ENCODE data around the gene AGBL5.

AGBL5 gene

DNA sequence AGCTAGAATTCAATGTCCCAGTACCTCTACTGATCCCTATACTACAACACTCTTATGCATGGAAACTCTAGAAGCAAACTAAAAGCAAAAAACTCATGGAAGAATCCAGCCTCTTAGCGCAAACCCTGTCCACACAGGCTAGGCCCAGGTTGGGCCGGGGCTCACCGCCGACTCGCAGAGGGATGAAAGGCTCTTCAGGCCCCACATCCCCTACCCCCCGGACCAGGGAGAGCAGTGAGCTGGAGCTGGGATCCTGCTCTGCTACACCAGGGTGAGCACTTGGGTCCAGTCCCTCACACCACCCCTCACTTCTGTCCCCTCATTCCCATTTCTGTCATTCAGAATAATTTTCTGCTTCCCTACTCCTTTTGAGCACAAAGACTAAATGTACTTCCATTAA, 18.0 kb downstream of the AGBL5 start:
- TF ChIP-seq FOXP2 (optimal IDR thresholded peaks at IDR 0.05; ENCODE audit: control extremely low read depth, extremely low read length, insufficient read depth), result no peak
- no peak for TF ChIP-seq POLR2AphosphoS5 (IDR thresholded peaks at IDR 0.05; ENCODE audit: borderline replicate concordance, low read depth, low read length)
- TF ChIP-seq EZH2 (IDR thresholded peaks at IDR 0.05), result no peak
- Histone ChIP-seq H3K9me3 (ENCODE audit: low read depth, low read length) (no peaks in the 10 kb centered on the region; the same call in 1 of the 2 replicates), H3K9ac (ENCODE audit: insufficient read length) (no peak overlapping the region), H3K4me3 (no peak overlapping the region), H3K36me3 (ENCODE audit: insufficient read depth, low read length) (peaks cover 28% of the 10 kb centered on the region), H3K27ac (no peak overlapping the region)
- no peak for DNase-seq (ENCODE audit: low read depth, low spot score)

DNA sequence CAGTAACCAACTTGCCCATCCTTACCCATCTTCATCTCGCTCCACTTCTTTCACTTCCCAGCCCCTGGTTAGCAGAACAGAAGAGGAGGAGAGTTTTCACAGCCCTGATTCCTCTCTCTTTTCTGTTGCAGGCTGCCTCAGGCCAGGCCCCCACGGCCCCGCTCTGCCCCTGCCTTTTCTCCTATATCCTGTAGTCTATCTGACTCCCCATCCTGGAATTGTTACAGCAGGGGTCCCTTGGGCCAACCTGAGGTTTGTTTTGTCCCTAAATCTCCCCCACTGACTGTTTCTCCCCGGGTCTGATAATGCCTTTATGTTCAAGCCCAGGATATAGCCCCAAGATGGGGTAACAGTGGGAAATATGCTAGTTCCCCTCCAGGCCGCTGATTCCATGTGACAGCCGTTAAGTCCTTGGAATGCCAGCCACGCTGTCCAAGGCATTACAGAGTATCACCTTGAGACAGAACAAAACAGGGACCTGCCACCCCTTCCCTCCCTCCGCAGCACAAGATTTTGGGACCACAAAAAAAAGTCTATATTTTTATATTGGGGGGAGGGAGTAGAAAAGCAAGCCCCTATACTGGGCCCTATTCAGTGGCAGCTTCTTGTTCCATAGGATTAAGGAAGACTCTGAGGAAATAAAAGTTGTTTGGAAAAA, 18.6 kb downstream of the AGBL5 start:
- peak overlapping the region; percentile 99 for H3K4me3 ChIP-seq
- peak overlapping the region; percentile 96 for H3K9ac ChIP-seq (ENCODE audit: insufficient read length)
- TF ChIP-seq POLR2AphosphoS5 (IDR thresholded peaks at IDR 0.05; ENCODE audit: borderline replicate concordance, low read depth, low read length) (no peak), FOXP2 (optimal IDR thresholded peaks at IDR 0.05; ENCODE audit: control extremely low read depth, extremely low read length, insufficient read depth) (no peak), EZH2 (IDR thresholded peaks at IDR 0.05) (no peak)
- peaks cover 28% of the 10 kb centered on the region for H3K36me3 ChIP-seq (ENCODE audit: insufficient read depth, low read length)
- no peaks in the 10 kb centered on the region; the same call in 1 of the 2 replicates for H3K9me3 ChIP-seq (ENCODE audit: low read depth, low read length)
- H3K27ac ChIP-seq, result no peak overlapping the region
- DNase-seq (ENCODE audit: low read depth, low spot score), result no peak

DNA sequence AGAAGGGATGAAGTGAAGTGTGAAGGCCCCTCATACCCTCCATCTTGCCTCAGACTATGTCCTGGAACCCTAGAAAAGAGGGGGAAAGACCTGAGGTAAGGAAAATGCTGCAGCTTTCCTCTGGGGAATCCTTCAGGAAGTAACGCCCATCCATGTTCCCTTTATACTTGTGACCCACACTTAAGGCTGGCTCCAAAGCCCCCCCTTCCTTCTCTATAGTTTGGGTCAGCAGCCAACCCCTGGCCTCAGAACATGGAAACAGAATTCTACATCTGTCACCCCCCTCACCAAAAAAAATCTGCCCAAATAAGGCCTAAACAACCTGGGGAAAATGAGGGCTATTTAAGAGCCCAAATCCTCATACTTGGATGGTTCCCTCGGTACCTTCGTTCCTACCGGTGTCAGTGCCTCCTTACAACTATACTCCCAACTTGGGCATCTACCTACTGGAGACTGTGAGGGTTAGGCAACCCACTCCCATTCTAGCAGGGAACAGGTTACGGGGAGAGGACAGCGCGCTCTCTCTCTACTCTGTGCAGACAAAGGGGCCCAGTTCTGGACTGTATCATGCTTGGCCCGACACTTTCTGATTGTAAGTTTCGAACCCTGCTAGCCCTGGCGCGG, 19.3 kb downstream of the AGBL5 start:
- Histone ChIP-seq H3K9ac (ENCODE audit: insufficient read length) (peak overlapping the region; percentile 96), H3K9me3 (ENCODE audit: low read depth, low read length) (no peaks in the 10 kb centered on the region; the same call in 1 of the 2 replicates), H3K27ac (peak overlapping the region; percentile 50; the same call in 1 of the 2 replicates), H3K4me3 (peak overlapping the region; percentile 99), H3K36me3 (ENCODE audit: insufficient read depth, low read length) (peaks cover 28% of the 10 kb centered on the region)
- no peak for TF ChIP-seq POLR2AphosphoS5 (IDR thresholded peaks at IDR 0.05; ENCODE audit: borderline replicate concordance, low read depth, low read length)
- no peak for TF ChIP-seq FOXP2 (optimal IDR thresholded peaks at IDR 0.05; ENCODE audit: control extremely low read depth, extremely low read length, insufficient read depth)
- TF ChIP-seq EZH2 (IDR thresholded peaks at IDR 0.05), result no peak
- DNase-seq (ENCODE audit: low read depth, low spot score), result no peak

GRCh38 chr2:27071277-27071989, 20.0 kb downstream of the AGBL5 start, which contains the start of gene OST4:
Gene OST4, minus strand, starts transcription at chr2:27071654.
- peak within 1 kb of the TSS; percentile 94 for H3K27ac ChIP-seq
- no peaks in the 10 kb centered on the region; the same call in 1 of the 2 replicates for H3K9me3 ChIP-seq (ENCODE audit: low read depth, low read length)
- DNase-seq (ENCODE audit: low read depth, low spot score), result no peak
- no peak for TF ChIP-seq EZH2 (IDR thresholded peaks at IDR 0.05)
- TF ChIP-seq POLR2AphosphoS5 (IDR thresholded peaks at IDR 0.05; ENCODE audit: borderline replicate concordance, low read depth, low read length), result peak; percentile 88
- TF ChIP-seq FOXP2 (optimal IDR thresholded peaks at IDR 0.05; ENCODE audit: control extremely low read depth, extremely low read length, insufficient read depth), result no peak
- peak within 1 kb of the TSS; percentile 99 for H3K4me3 ChIP-seq
- H3K36me3 ChIP-seq (ENCODE audit: insufficient read depth, low read length), result peaks cover 28% of the 10 kb centered on the region
- H3K9ac ChIP-seq (ENCODE audit: insufficient read length), result peak within 1 kb of the TSS; percentile 96

DNA sequence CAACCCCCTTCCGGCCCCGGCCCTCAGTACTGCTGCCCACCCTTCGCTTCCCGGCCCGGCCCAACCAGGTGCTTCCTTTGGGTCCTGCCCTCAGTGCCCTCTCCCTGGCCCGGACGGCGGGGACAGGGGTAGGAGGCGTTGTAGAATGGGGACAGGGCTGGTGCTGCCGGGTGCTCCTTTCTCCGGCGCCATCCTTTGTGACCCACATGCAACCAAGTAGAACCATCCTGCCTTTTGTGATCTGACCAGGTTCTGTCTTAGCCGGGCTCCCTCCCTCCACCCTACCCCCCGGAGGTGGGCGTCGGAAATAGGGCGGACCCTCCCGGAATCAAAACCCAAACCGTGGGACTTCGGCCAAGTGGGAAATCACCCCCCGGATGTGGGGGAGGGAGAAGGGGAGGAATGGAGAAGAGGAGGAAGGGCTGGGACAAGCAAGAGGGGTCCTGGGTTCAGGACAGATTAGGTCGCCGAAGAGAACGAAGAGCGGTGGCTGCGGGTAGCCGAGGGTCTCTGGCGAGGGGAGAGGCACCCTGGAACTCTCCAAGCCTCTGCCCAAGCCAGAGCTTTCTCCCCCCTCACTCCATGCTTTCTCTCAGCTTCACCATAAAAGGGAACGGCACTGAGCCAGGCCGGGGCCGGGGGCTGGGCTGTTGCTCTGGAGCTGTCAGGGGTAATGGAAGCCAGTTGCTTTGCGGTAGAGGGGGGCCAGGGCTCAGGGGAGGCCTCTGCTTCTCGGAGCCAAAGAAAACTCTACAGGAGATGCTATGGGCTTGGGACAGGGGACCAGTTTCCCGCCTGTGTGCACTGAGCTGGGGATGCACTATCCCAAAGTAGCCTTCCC, 20.7 kb downstream of the AGBL5 start:
- H3K9me3 ChIP-seq (ENCODE audit: low read depth, low read length), result no peaks in the 10 kb centered on the region; the same call in 1 of the 2 replicates
- DNase-seq (ENCODE audit: low read depth, low spot score), result no peak
- H3K27ac ChIP-seq, result peak overlapping the region; percentile 94
- TF ChIP-seq EZH2 (IDR thresholded peaks at IDR 0.05), result no peak
- no peak for TF ChIP-seq FOXP2 (optimal IDR thresholded peaks at IDR 0.05; ENCODE audit: control extremely low read depth, extremely low read length, insufficient read depth)
- no peak; the same call in 1 of the 2 replicates for TF ChIP-seq POLR2AphosphoS5 (IDR thresholded peaks at IDR 0.05; ENCODE audit: borderline replicate concordance, low read depth, low read length)
- peaks cover 28% of the 10 kb centered on the region for H3K36me3 ChIP-seq (ENCODE audit: insufficient read depth, low read length)
- H3K9ac ChIP-seq (ENCODE audit: insufficient read length), result peak overlapping the region; percentile 82
- H3K4me3 ChIP-seq, result peak overlapping the region; percentile 99

GRCh38 chr2:27072920-27073319, 21.5 kb downstream of the AGBL5 start:
- H3K9ac ChIP-seq (ENCODE audit: insufficient read length), result no peak overlapping the region
- no peak for DNase-seq (ENCODE audit: low read depth, low spot score)
- peak overlapping the region; percentile 94 for H3K27ac ChIP-seq
- H3K9me3 ChIP-seq (ENCODE audit: low read depth, low read length), result no peaks in the 10 kb centered on the region; the same call in 1 of the 2 replicates
- TF ChIP-seq POLR2AphosphoS5 (IDR thresholded peaks at IDR 0.05; ENCODE audit: borderline replicate concordance, low read depth, low read length) (no peak), EZH2 (IDR thresholded peaks at IDR 0.05) (no peak), FOXP2 (optimal IDR thresholded peaks at IDR 0.05; ENCODE audit: control extremely low read depth, extremely low read length, insufficient read depth) (no peak)
- peaks cover 23% of the 10 kb centered on the region for H3K36me3 ChIP-seq (ENCODE audit: insufficient read depth, low read length)
- peak overlapping the region; percentile 99; the same call in 1 of the 2 replicates for H3K4me3 ChIP-seq

GRCh38 chr2:27073782-27074181, 22.3 kb downstream of the AGBL5 start:
- Histone ChIP-seq H3K27ac (peak overlapping the region; percentile 77), H3K4me3 (no peak overlapping the region), H3K9me3 (ENCODE audit: low read depth, low read length) (no peaks in the 10 kb centered on the region; the same call in 1 of the 2 replicates), H3K9ac (ENCODE audit: insufficient read length) (peak overlapping the region; percentile 6), H3K36me3 (ENCODE audit: insufficient read depth, low read length) (peaks cover 15% of the 10 kb centered on the region)
- TF ChIP-seq FOXP2 (optimal IDR thresholded peaks at IDR 0.05; ENCODE audit: control extremely low read depth, extremely low read length, insufficient read depth), result no peak
- TF ChIP-seq POLR2AphosphoS5 (IDR thresholded peaks at IDR 0.05; ENCODE audit: borderline replicate concordance, low read depth, low read length), result no peak
- TF ChIP-seq EZH2 (IDR thresholded peaks at IDR 0.05), result no peak
- no peak for DNase-seq (ENCODE audit: low read depth, low spot score)

All from SK-N-MC (cell line).